Activated naive CD4-positive, alpha-beta T cell treated with anti-CD3 and anti-CD28 coated beads, Interleukin-2, amount 50 U/mL, for 72 hours (primary cell): ENCODE data around the gene RTP2. TPM values are rescaled to one million over a fixed set of nuclear protein-coding genes. Genes with fewer than 3 reads are reported as not detected.
A peak's percentile ranks its signal among the peaks of the same experiment; 100 is the strongest.

Experiments
- ATAC-seq, 2 donors: fragments of 150-1000 bp; cut with Tn5 transposase; 2 replicates each; pipeline ENCODE4 v1.10.0; 2021; ENCODE audit warnings: mild to moderate bottlenecking in 2 of 2, moderate library complexity in 2 of 2
- DNase-seq, 2 donors: peaks; one replicate each; pipeline ENCODE4 v3.0.0; 2021 to 2022; ENCODE audit warnings: low spot score in 2 of 2
- H3K27ac Mint-ChIP-seq, 2 donors: one replicate each; pipeline ENCODE4 v1.8.0; 2022; ENCODE audit warnings: mild to moderate bottlenecking in 2 of 2, mixed read lengths in 2 of 2
- H3K36me3 Mint-ChIP-seq, 2 donors: one replicate each; pipeline ENCODE4 v1.8.0; 2022; ENCODE audit warnings: mixed read lengths in 2 of 2
- H3K9me3 Mint-ChIP-seq, 2 donors: one replicate each; pipeline ENCODE4 v1.8.0; 2022; ENCODE audit warnings: mixed read lengths in 2 of 2
- total RNA-seq, 2 donors: library from RNA; stranded (reverse); gene quantifications; one replicate each; pipeline ENCODE4 v1.2.3, GENCODE V29; 2022

RTP2 gene
- total RNA-seq, 2 donors from 2014 or later, result not detected

DNA sequence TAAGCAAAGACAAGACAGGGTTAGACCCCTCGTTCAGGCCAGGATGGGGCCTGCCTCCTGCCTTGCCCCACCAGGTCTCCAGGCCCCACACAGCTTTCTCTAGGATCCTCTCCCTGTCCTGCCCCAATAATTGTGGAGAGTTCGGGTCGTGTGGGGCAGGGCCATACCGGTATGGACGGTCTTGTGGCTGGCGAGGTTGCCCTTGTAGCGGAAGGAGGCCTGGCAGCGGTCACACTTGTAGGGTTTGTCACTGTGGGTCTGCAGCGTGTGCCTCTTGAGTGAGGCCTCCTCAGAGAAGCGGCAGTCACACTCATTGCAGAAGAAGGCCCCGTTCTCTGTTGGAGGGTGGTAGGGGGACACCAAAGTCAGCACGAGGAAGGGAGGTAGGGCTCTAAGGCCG lies 24.2 kb upstream of the RTP2 start:
- Mint-ChIP-seq H3K36me3 (peaks cover 15 to 25% of the 10 kb centered on the region in 2 donors), H3K9me3 (no peaks in the 10 kb centered on the region), H3K27ac (peak overlapping the region; percentile 23 to 50)
- no peak for ATAC-seq
- no peak for DNase-seq

DNA sequence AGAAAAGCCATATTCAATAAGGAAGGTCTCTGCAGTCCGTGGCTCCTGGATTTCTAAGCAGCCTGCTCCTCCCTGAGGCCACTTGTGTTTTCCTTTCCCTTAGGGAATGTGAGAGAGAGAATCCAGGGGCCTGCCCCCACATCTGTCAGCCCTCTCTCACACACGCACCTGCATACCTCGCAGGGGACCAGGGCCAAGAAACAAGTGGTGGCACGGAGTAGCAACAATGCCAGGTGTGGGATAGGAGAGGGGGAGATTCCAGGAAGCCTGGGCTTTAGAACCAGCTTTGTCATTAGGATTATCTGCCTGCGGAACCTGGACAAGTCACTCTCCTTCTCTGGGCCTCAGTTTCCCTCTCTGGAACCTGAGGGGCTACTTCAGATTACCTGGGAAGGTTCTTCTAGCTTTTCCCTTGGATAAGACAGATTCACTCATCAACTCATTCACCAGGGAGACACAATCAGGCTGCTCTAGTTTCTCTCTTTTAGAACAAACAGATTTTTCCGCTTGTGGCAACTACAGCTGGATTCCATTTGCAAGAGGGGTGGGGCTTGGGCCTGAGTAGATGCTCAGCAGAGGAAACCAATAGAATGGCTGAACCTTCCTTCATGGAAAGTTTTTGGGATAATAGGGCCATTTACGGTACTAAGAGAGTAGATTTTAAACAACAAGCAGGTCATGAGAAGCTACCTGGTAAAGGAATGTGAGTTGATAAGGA lies 23.5 kb upstream of the RTP2 start:
- no peak for ATAC-seq
- Mint-ChIP-seq H3K36me3 (peaks cover 15 to 25% of the 10 kb centered on the region in 2 donors), H3K9me3 (no peaks in the 10 kb centered on the region)

DNA sequence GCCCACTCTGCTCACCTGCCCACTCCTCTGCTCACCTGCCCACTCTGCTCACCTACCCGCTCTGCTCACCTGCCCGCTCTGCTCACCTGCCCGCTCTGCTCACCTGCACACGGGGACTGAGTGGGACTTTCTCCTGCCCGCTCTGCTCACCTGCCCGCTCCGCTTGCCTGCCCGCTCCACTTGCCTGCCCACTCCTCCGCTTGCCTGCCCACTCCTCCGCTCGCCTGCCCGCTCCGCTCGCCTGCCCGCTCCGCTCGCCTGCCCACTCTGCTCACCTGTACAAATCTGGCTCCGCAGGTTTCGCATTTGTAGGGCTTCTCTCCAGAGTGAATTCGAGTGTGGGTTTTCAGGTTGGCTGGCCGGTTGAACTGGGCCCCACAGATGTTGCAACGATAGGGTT lies 22.9 kb upstream of the RTP2 start:
- H3K27ac Mint-ChIP-seq, result no peak overlapping the region
- DNase-seq (no peak), ATAC-seq (peak in 1 of 2 donors; percentile 26)
- peaks cover 15 to 25% of the 10 kb centered on the region in 2 donors for H3K36me3 Mint-ChIP-seq
- no peaks in the 10 kb centered on the region for H3K9me3 Mint-ChIP-seq

More for the DNA sequence above, 23.5 kb upstream of the RTP2 start:
- DNase-seq, result no peak
- H3K27ac Mint-ChIP-seq, result peak overlapping the region; percentile 50 to 67

DNA sequence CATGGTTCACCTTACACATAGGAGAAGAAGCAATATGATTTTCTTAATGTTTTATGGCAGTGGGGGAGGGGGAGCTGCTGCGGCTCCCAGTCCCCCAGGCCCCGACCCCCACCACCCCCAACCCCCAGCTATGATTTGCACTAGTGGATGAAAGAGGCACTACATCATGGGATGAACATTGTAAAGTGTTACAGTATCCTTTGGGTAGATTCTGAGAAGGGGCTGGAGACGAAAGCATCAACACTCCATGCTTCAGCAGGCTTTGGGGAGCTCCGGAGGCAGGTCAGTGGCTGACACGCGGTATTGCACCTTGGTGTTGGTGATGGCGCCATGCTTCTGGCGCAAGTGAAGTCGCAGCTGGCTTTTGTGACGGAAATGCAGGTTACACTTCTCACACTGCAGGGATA lies 19.9 kb upstream of the RTP2 start:
- Mint-ChIP-seq H3K36me3 (peaks cover 0 to 2% of the 10 kb centered on the region in 2 donors), H3K27ac (no peak overlapping the region)
- no peak for DNase-seq

DNA sequence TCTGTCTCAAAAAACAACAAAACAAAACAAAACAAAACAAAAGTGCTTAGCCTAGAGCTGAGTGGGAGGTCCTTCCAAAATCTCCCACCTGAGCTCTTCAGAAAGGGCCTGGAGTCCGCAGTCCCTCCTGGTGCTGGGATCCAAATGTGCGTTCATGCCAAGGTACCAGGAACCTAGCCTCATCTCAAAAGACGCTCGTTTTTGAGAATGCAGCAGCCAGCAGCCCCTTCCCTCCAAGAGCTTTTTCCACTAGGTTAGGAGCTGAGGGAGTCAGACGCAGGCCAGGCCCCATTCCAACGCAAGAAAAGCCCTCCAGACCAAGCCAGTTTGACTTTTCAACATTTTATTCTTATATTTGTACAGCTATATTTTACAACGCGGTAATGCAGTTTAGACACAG lies 18.7 kb upstream of the RTP2 start:
- Mint-ChIP-seq H3K27ac (no peak overlapping the region), H3K36me3 (no peaks in the 10 kb centered on the region), H3K9me3 (no peaks in the 10 kb centered on the region)
- no peak for ATAC-seq
- no peak for DNase-seq

More for the DNA sequence above, 19.9 kb upstream of the RTP2 start:
- no peaks in the 10 kb centered on the region for H3K9me3 Mint-ChIP-seq
- no peak for ATAC-seq

DNA sequence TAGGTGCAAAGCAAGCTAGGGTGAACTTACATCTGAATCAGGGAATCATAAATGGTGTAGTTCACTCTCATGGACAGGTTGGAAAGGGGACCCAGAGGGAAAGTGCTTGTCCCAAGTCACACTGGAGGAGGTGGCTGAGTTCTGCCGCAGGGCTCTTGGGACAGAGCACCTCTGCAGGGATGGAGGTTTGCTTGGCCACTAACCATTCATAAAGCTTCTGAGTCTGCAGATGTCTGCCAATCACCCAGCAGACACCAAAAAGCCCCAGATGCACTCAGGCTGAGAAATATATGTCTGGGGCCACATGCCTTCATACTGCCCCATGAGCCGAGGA lies 17.9 kb upstream of the RTP2 start:
- no peaks in the 10 kb centered on the region for H3K9me3 Mint-ChIP-seq
- no peak for DNase-seq
- no peaks in the 10 kb centered on the region for H3K36me3 Mint-ChIP-seq
- ATAC-seq, result no peak
- H3K27ac Mint-ChIP-seq, result peak overlapping the region; percentile 6 to 46

DNA sequence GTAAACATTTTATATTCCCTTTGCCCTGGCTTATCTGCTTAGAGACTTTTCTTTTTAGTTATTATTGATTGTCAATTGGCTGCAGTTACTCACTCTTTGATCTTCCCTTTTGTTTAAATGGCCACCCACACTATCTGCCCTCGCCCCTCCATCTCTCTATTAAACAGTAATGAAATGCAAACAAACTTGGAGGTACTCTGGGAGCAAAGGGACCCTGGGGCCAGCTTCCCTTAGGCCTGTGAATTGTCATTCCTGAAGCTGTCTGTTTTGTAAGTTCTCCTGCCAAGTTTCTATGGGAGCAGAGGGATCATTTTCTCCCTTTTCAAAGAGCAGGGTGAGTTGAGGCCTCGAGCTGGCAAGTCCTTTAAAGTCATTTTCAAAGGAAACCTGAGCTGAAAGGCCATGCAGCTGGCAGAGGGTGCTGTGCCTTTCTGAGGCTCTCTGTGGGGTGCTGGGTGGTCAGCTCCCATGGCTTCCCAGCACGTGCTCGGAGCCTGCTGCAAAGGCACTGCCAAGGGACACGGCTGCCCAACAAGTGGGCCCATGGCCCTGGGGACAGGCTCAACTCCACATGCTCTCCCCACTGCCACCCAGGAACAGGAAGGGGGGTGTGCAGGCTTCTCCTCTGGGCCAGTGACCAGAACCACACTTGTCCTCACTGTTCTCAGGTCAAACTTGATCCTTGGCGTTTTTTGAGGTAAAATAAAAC lies 17.4 kb upstream of the RTP2 start:
- Mint-ChIP-seq H3K27ac (peak overlapping the region; percentile 6 to 46), H3K36me3 (no peaks in the 10 kb centered on the region), H3K9me3 (no peaks in the 10 kb centered on the region)
- ATAC-seq (no peak), DNase-seq (no peak)

DNA sequence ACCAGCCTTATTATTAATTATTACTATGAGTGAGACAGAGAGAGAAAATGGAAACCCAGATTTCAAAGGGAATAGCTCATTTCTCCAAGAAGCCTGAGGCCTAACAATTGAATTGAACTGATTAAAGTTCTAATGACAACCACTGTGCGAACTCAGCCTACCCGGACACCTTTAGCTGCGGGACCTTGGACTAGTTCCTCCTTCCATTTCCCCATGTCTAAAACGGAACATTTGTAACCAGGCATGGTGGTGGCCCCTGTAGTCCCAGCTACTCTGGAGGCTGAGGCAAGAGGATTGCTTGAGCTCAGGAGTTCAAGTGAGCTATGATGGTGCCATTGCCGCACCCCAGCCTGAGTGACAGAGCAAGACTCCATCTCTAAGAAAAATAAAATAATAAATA lies 16.4 kb upstream of the RTP2 start:
- DNase-seq, result no peak
- no peaks in the 10 kb centered on the region for H3K9me3 Mint-ChIP-seq
- no peak for ATAC-seq
- no peaks in the 10 kb centered on the region for H3K36me3 Mint-ChIP-seq
- H3K27ac Mint-ChIP-seq, result no peak overlapping the region

DNA sequence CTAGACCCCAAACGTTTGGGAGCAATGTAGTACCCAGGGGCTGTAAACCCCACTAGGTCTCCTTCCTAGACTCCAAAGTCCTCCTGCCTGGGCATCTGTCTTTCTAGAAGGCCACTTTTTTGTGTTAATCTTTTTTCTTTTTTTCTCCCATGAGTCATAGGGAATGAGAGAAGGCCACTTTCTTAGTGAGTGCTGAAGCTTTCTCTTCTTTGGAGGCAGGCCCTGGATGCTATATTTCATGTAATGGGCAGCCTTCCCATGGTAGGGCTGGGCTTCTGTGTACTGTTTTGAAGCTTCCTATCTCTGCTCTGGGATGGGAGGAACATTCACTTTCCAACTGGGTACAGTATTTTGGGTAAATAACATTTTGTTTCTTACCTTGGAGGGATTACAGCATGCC lies 15.2 kb upstream of the RTP2 start:
- no peak overlapping the region for H3K27ac Mint-ChIP-seq
- H3K9me3 Mint-ChIP-seq, result no peaks in the 10 kb centered on the region
- DNase-seq, result no peak
- ATAC-seq, result no peak
- H3K36me3 Mint-ChIP-seq, result no peaks in the 10 kb centered on the region

DNA sequence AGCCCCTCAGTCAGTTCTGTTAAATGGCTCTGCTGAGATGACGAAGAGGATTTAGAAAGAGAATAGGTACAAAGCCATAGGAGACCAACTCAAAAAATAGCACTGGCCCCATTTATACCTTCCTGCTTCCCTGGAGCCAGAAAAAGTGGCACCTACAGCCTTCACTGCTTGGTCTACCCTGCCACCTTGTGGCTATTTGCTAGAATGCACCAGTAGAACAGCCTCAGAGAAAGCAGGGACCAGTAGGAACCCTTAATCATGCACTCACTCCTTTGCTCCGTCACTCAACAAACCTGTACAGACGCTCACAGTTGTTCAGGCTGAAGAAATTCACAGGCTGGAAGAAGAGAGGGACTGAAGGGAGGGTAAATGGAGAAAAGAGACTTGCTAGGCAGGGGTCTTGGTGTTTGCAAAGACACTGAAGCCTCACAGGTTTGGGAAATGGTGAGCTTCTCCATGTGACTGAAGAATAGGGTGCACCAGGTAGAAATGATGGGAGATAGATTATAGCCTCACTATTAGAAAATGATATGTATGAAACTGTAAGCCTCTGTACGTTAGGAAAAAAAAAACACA lies 12.1 kb upstream of the RTP2 start:
- no peak overlapping the region for H3K27ac Mint-ChIP-seq
- no peaks in the 10 kb centered on the region for H3K9me3 Mint-ChIP-seq
- H3K36me3 Mint-ChIP-seq, result no peaks in the 10 kb centered on the region
- peak; percentile 71 to 79 for DNase-seq
- ATAC-seq, result peak; percentile 76 to 79

DNA sequence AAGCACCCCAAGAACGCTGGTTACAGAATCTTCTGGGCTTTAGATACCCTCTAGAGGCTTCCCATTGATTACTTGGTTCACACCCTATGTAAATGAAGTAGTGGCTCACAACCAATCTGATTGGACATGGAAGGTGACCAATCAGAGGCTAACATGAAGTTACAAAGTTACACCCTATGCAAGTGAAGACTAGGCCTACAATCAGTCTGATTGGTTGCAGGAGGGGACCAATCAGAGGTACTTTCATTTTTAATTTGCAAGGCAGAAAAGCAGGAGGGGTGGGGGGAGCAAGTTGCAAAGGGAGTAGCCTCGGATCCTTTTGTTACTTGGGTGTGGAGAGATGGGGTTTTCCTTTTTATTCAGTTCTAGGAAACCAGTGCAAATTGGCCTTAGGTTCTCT lies 11.1 kb upstream of the RTP2 start:
- Mint-ChIP-seq H3K9me3 (no peaks in the 10 kb centered on the region), H3K36me3 (no peaks in the 10 kb centered on the region), H3K27ac (no peak overlapping the region)
- ATAC-seq (peak; percentile 70 to 92), DNase-seq (no peak)

DNA sequence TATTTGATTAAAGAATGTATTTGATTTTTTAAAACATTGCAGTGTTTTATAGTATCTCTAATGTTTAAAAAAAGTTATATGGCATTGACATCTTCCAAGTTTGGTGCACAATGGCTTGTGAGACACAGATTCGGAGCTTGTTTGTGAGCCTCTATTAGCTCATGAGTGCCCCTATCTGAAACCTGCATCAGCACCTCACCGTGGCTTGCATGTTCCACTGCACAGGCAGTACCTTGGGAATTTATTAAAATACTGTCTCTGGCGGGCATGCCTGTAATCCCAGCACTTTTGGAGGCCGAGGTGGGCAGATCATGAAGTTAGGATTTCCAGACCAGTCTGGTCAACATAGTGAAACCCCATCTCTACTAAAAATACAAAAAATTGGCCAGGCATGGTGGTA lies 6.8 kb upstream of the RTP2 start:
- ATAC-seq, result no peak

DNA sequence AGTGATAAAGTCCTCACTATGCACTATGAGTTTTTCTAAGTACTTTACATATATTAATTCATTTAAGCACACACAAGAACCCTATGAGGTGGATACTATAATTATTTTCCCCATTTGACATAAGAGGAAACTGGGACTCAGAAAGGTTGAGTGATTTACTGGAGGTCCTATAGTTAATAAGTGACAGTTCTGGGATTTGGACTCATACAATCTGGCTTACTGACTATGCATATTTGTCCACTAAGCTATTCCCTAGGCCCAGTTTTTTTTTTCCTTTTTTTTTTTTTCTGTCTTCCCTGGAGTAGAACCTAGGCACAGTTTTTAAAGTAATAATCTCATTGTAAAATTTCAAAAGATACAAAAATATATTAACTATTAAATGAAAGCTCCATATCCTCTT lies 6.3 kb upstream of the RTP2 start:
- H3K27ac Mint-ChIP-seq, result no peak overlapping the region

More for the DNA sequence above, 6.8 kb upstream of the RTP2 start:
- Mint-ChIP-seq H3K27ac (no peak overlapping the region), H3K36me3 (no peaks in the 10 kb centered on the region), H3K9me3 (no peaks in the 10 kb centered on the region)
- no peak for DNase-seq

DNA sequence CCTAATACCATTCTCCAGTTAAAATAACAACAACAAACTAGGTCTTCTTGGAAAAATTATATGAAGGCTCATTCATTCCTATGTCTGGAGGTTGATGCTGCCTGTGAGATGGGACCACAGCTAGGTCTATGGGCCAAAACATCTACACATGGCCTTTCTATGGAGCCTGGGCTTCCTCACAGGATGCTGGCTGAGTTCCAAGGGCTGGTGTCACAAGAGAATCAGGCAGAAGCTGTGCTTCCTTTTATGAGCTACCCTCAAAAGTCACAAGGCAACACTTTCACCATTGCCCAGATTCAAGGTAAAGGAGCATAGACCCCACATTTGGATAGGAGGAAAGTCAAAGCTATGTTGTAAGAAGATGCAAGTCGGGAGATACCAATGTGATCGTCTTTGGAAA lies 4.6 kb upstream of the RTP2 start:
- ATAC-seq, result no peak
- DNase-seq, result no peak
- Mint-ChIP-seq H3K27ac (no peak overlapping the region), H3K9me3 (no peaks in the 10 kb centered on the region), H3K36me3 (no peaks in the 10 kb centered on the region)

More for the DNA sequence above, 6.3 kb upstream of the RTP2 start:
- DNase-seq, result no peak
- Mint-ChIP-seq H3K9me3 (no peaks in the 10 kb centered on the region), H3K36me3 (no peaks in the 10 kb centered on the region)
- ATAC-seq, result no peak

DNA sequence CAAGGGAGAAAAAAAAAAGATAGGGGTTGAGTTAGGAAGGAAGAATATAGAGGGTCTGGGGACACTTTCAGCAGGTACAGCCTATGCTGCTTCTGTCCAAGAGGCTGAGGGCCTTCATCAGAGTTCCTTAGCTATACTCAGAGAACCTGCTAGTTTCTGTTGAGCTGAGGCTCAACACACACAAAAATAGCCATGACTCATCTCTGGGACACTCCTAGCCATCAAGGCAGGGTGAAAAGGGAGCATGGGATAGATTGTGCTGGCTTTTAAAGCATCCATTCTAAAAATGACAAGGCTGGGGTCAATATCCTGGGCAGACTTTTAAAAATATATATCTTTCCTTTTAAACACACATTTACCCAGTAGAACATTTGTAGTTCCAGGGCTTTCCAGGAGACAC lies 2.8 kb upstream of the RTP2 start:
- H3K9me3 Mint-ChIP-seq, result no peaks in the 10 kb centered on the region
- no peak overlapping the region for H3K27ac Mint-ChIP-seq
- H3K36me3 Mint-ChIP-seq, result no peaks in the 10 kb centered on the region
- DNase-seq (no peak), ATAC-seq (no peak)

DNA sequence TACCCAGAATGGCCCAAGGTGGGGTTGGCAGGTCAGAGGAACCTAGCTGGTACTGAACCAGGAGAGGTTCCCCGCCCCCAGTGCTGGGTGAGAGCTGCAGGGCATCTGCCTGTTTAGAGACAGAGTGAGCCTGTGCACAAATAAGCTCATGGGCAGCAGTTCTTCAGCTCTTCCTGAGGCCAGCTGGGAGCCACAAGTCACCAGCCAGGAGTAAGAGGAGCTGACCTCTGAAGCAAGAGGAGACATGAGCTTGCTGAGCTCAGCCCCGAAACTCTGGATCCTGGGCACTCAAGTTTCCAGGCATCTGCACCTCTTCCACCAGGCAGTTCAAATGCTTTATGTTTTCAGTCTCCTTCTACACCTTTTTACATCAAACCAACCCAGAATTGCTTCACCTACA lies 2.1 kb downstream of the RTP2 start:
- ATAC-seq, result no peak
- Mint-ChIP-seq H3K36me3 (no peaks in the 10 kb centered on the region), H3K27ac (no peak overlapping the region), H3K9me3 (no peaks in the 10 kb centered on the region)
- DNase-seq, result no peak

DNA sequence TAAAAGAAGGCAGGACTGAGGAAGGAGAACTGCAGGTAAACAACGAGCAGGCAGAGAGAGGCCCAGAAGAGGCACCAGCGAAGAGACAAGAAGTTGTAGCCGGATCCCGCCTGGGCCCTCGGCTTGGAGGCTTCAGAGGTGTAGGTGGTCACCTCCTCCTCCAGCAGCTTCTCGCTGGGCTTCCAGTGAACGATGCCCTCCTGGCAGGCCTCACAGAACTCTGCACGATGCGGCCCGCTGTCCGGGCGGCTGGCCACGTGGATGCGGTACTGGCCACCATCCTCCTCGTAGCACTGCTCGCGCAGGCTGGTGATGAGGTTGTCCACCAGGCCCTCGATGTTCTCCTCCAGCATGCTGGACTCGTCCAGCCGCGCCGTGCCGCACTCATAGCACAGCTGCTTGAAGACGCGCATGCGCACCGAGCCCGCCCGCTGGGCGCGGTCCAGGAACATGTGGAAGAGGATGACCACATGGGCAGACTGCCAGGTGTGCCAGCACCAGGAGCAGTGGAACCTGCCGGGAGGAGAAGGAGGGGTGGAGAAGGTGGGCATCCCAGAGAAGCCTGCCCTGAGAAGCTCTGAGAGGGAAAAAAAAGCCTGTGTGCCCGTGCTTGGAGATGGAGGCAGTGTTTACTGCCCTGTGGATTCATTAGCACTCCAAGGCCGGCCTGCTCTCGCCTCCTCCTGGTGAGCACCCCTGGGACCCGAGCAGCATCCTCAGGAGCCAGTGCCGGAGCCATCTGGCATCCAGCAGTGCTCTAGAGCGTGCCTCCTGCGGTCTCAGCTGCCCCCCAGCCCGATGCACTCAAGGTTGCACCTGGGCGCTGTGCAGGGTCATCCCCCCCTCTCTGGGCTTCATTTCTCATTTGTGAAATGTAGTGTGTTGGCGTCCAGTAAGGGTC lies 3.6 kb downstream of the RTP2 start:
- Mint-ChIP-seq H3K36me3 (no peaks in the 10 kb centered on the region), H3K9me3 (no peaks in the 10 kb centered on the region), H3K27ac (no peak overlapping the region)
- ATAC-seq (no peak), DNase-seq (no peak)
